Prostate gland (tissue), 2 donors: ENCODE measurements around the gene AOPEP. TPM values are rescaled to one million over a fixed set of nuclear protein-coding genes. Genes with fewer than 3 reads are reported as not detected.

Source experiments
- DNase-seq: peaks from one replicate; pipeline ENCODE4 v3.0.0-alpha.2; 2019; ENCODE audit warnings: low spot score
- H3K27ac ChIP-seq, 2 donors: fragments of 200-600 bp; sonication (generic); 2 replicates each; pipeline ENCODE4 v1.5.1; 2017 to 2019
- H3K27me3 ChIP-seq: fragments of 200-600 bp; sonication (generic); replicated peaks from 2 replicates; pipeline ENCODE4 v1.5.1; 2019; ENCODE audit not compliant: insufficient read depth
- H3K36me3 ChIP-seq, 2 donors: fragments of 200-600 bp; sonication (generic); 1 replicate in 1 of 2; 2 replicates in 1 of 2; pipeline versions ENCODE4 v1.5.1 to v1.8.1; 2017 to 2019
- H3K4me1 ChIP-seq: fragments of 200-600 bp; sonication (generic); replicated peaks from 2 replicates; pipeline ENCODE4 v1.5.1; 2019
- H3K4me3 ChIP-seq, 2 donors: fragments of 200-600 bp; sonication (generic); 2 replicates each; pipeline ENCODE4 v1.5.1; 2017 to 2019
- H3K9me3 ChIP-seq: fragments of 200-600 bp; sonication (generic); 2 replicates; pipeline ENCODE4 v1.5.1; 2017
- POLR2A ChIP-seq: fragments of 450-650 bp; IDR thresholded peaks from one replicate; pipeline ENCODE4 v1.6.1; 2016; ENCODE audit warnings: antibody characterized with exemption, mild to moderate bottlenecking
- POLR2AphosphoS5 ChIP-seq: sonication (generic); formaldehyde crosslinking; IDR thresholded peaks from one replicate; pipeline ENCODE4 v1.6.1; 2017; ENCODE audit warnings: antibody characterized with exemption
- WGBS: methylation state at CpG from one replicate; pipeline ENCODE4 v1.1.5; 2018; 5-methylcytosine and 5-hydroxymethylcytosine counted together
- intact Hi-C: fragments of 100-400 bp; cut with DNase I; formaldehyde crosslinking; loops from one replicate; pipeline ENCODE4 v1.14.2; 2022
- total RNA-seq, 2 donors: library from RNA; depleted of rRNA; stranded (reverse); fragments of >200 nt; gene quantifications; one replicate each; pipeline ENCODE4 v1.1.0, GENCODE V29; 2016
- TF ChIP-seq, protein P1 (sequence below), 4 experiments: fragments of 200-600 bp in 2 of 4; fragments of 450-650 bp in 2 of 4; sonication (generic) in 2 of 4; IDR thresholded peaks; 1 replicate in 3 of 4; 2 replicates in 1 of 4; pipeline ENCODE4 v1.5.1; 2016 to 2019; ENCODE audit warnings: antibody characterized with exemption in 4 of 4, mild to moderate bottlenecking in 2 of 4, moderate library complexity in 2 of 4

AOPEP gene
- total RNA-seq, 2 donors from 2014 or later, result 107 to 188 TPM

- WGBS, result 77% methylated on average over 4 of the region's 4 CpGs
- Histone ChIP-seq H3K27ac (no peak overlapping the region), H3K27me3 (no peaks in the 10 kb centered on the region), H3K9me3 (no peaks in the 10 kb centered on the region), H3K36me3 (no peaks in the 10 kb centered on the region), H3K4me1 (no peaks in the 10 kb centered on the region), H3K4me3 (no peak overlapping the region)
- TF ChIP-seq, protein P1, sequence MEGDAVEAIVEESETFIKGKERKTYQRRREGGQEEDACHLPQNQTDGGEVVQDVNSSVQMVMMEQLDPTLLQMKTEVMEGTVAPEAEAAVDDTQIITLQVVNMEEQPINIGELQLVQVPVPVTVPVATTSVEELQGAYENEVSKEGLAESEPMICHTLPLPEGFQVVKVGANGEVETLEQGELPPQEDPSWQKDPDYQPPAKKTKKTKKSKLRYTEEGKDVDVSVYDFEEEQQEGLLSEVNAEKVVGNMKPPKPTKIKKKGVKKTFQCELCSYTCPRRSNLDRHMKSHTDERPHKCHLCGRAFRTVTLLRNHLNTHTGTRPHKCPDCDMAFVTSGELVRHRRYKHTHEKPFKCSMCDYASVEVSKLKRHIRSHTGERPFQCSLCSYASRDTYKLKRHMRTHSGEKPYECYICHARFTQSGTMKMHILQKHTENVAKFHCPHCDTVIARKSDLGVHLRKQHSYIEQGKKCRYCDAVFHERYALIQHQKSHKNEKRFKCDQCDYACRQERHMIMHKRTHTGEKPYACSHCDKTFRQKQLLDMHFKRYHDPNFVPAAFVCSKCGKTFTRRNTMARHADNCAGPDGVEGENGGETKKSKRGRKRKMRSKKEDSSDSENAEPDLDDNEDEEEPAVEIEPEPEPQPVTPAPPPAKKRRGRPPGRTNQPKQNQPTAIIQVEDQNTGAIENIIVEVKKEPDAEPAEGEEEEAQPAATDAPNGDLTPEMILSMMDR (IDR thresholded peaks at IDR 0.05), result no peak
- intact Hi-C loops, result no loop called here
- DNase-seq, result no peak
Measured at GRCh38 chr9:94976077-94976476, 249.6 kb downstream of the AOPEP start.

DNA sequence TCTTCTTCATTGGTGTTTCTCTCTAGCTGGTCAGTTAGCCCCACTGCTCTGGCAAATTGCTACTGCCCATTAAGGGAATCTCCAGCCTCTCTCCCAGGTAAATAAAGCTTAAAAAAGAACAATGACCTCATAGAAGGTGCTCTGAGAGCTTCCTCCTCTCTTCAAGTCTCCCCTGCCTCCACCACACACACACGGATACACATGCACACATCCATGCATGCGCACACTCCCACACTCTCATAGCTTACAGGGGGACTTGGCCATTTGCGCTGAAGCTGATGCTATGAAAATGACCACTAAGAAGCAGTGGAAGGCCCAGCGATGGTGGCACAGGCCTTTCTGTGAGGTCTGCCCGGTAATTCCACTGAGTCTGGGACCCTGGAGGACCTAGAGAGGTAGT, 250.9 kb downstream of the AOPEP start:
- intact Hi-C loops, result no loop called here

DNA sequence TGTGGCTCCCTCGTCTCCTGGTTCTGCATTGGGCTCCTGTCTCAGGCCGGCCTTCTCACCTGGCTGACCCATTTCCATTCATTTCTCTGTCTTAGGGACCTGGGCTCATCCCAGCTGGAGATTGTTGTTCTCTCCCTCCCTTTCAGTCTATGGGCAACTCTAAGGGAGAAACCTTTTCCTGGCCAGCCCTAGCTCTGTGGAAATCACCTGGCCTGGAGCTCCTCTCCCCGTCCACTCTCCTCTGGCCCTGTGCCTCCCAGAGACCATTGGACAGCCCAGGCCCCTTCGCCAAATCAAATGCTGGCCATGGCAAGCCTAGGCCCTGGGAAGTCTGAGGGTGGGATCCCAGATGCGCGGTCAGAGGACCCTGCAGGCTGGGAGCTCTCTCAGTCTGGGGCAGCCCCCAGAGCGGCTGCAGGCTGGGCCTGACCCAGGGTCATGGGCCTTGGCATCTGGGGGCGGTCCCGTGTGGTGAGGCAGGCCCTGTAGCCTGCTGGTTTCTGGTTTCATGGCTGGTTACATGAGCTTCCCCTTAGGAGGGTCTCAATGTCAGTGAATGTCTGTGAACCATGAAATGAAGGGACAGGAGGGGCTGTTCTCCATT, 253.5 kb downstream of the AOPEP start:
- H3K27me3 ChIP-seq, result no peaks in the 10 kb centered on the region
- no peaks in the 10 kb centered on the region for H3K9me3 ChIP-seq
- TF ChIP-seq POLR2A, result no peak
- TF ChIP-seq POLR2AphosphoS5, result no peak
- TF ChIP-seq, protein P1 (IDR thresholded peaks at IDR 0.05), result no peak
- WGBS, result 90% methylated on average over 9 of the region's 9 CpGs
- H3K4me3 ChIP-seq, result no peak overlapping the region
- no peaks in the 10 kb centered on the region for H3K36me3 ChIP-seq
- intact Hi-C loops, result no loop called here
- H3K27ac ChIP-seq, result no peak overlapping the region
- H3K4me1 ChIP-seq, result no peaks in the 10 kb centered on the region
- DNase-seq, result no peak

More for the DNA sequence above, 250.9 kb downstream of the AOPEP start:
- Histone ChIP-seq H3K27ac (no peak overlapping the region), H3K9me3 (no peaks in the 10 kb centered on the region), H3K36me3 (no peaks in the 10 kb centered on the region), H3K4me3 (no peak overlapping the region), H3K4me1 (no peaks in the 10 kb centered on the region), H3K27me3 (no peaks in the 10 kb centered on the region)
- TF ChIP-seq, protein P1 (IDR thresholded peaks at IDR 0.05), result no peak
- TF ChIP-seq POLR2A (no peak), POLR2AphosphoS5 (no peak)
- over 99% methylated on average over 5 of the region's 5 CpGs for WGBS
- DNase-seq, result no peak

GRCh38 chr9:94980947-94981722, 254.6 kb downstream of the AOPEP start:
- intact Hi-C loops, result no loop called here
- no peak for DNase-seq
- TF ChIP-seq POLR2A (no peak), POLR2AphosphoS5 (no peak)
- TF ChIP-seq, protein P1 (IDR thresholded peaks at IDR 0.05), result no peak
- Histone ChIP-seq H3K9me3 (no peaks in the 10 kb centered on the region), H3K27ac (no peak overlapping the region), H3K27me3 (no peaks in the 10 kb centered on the region), H3K4me3 (no peak overlapping the region), H3K4me1 (no peaks in the 10 kb centered on the region), H3K36me3 (no peaks in the 10 kb centered on the region)
- 64% methylated on average over 9 of the region's 9 CpGs for WGBS

- no peak overlapping the region for H3K27ac ChIP-seq
- DNase-seq, result no peak
- 36% methylated on average over 3 of the region's 3 CpGs for WGBS
- intact Hi-C loops, result no loop called here
- H3K36me3 ChIP-seq, result no peaks in the 10 kb centered on the region
- no peak overlapping the region for H3K4me3 ChIP-seq
- TF ChIP-seq, protein P1 (IDR thresholded peaks at IDR 0.05), result no peak
- TF ChIP-seq POLR2AphosphoS5 (no peak), POLR2A (no peak)
- H3K4me1 ChIP-seq, result no peaks in the 10 kb centered on the region
- H3K27me3 ChIP-seq, result no peaks in the 10 kb centered on the region
- H3K9me3 ChIP-seq, result no peaks in the 10 kb centered on the region
Measured at GRCh38 chr9:94981723-94982090, 255.2 kb downstream of the AOPEP start.
